Activated CD8-positive, alpha-beta memory T cell treated with anti-CD3 and anti-CD28 coated beads for 36 hours (primary cell): Measurements from ENCODE around the gene RNF181. TPM values are rescaled to one million over a fixed set of nuclear protein-coding genes. Genes with fewer than 3 reads are reported as not detected.

Experiments used
- CTCF ChIA-PET: fragments of 350-600 bp; sonication (Branson Sonifier 250); formaldehyde crosslinking; loops from one replicate; lab custom pipeline; 2021; ENCODE audit warnings: antibody characterized with exemption; lab: Charles Lee
- POLR2A ChIA-PET: fragments of 350-600 bp; sonication (Branson Sonifier 250); formaldehyde crosslinking; loops from one replicate; lab custom pipeline; 2021; ENCODE audit warnings: antibody characterized with exemption; lab: Charles Lee
- total RNA-seq, 2 experiments: library from RNA; stranded (reverse); gene quantifications; one replicate each; pipeline ENCODE4 v1.2.3, GENCODE V29; 2021

Gene RNF181
- total RNA-seq, 2 experiments from 2014 or later, result 98.9 to 104 TPM

DNA sequence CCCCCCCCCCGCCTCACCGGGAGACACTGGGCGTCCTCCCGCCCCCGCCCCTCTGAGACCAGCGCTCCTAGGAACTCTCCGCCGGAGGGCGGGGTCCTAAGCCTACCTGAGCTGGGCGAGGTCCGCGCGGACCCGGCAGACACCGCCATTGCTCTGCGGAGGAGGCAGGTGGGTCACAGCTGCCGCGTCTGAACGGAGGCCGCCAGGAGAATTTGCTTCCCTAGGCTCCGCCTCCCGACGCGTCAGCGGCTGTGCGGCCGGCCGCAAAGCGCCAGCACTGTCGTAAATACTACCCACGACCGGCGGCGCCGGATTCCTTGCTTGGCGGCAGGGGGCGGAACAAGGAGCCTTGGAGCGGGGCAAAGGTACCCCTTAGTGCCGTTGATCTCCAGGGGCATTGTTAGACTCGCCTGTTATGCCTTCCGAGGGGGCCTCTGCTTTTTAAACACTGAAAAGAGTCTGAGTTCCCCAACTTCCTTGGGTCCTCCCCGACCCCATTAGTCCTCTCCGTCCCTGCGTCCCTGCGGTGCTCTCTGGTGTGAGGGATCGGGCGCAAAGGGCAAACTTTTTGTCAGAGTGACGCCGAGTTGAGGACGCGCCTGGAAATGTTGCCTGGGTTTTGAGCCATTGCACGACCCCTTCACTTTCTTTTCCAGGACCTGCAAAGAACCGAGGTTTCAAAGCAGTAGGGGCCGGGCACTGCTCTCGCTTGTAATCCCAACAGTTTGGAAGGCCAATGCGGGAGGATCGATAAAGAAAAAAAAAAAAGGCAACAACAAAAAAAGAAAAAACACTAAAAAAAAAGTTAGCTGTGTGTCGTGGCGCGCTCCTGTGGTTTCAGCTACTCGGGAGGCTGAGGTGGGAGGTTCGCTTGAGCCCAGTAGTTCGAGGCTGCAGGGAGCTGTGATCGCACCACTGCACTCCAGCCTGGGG lies 34.0 kb upstream of the RNF181 start, which contains the start of gene GGCX:
TSS of gene GGCX (minus strand) at position 214 of the 933 bp plus-strand sequence. CDS start at position 149, 65 bp downstream.
- POLR2A ChIA-PET, result interaction anchor here (0.5 to 2.4 kb wide), 18 partner anchors 9 to 235 kb away, joined by 3 to 14 read pairs (median 4); partner anchors contain the start of genes C2orf68 and MAT2A
- CTCF ChIA-PET, result interaction anchor here (0.6 to 3.3 kb wide), 8 partner anchors 10 to 124 kb away, joined by 3 to 15 read pairs (median 3); partner anchors contain the start of gene VAMP5

DNA sequence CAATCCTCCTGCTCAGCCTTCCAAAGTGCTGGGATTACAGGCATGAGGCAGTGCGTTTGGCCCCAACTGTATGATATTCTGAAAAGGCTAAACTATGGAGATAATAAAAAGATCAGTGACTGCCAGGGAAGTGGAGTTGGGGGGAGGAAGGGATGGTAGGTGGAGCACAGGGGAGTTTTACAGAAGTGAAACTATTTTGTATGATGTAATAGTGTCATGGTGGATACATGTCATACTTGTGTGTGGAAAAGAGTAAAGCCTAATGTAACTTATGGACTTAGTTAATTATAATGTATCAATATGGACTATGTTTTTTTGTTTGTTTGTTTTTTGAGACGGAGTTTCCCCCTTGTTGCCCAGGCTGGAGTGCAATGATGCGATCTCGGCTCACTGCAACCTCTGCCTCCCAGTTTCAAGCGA lies 31.4 kb upstream of the RNF181 start:
- ChIA-PET CTCF (no interaction called here), POLR2A (interaction anchor here (0.5 kb wide), 1 partner anchor 21 kb away, joined by 3 read pairs; no protein-coding TSS in a partner anchor)

DNA sequence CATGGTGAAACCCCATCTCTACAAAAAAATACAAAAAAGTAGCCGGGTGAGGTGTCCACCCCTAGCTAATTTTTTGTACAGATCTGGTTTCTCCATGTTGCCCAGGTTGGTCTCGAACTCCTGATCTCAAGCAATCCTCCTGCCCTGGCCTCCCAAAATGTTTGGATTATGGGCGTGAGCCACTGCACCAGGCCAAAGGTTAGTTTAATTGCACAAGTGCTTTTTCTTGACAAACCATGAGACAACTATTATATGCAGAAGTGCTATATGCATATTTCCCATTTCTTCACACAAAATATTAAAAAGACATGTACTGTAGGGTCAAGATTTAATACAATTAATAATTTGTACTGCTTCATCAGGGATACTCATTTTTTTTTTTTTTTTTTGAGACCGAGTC lies 29.3 kb upstream of the RNF181 start:
- ChIA-PET POLR2A (interaction anchor here (0.7 kb wide), 1 partner anchor 1018 kb away, joined by 6 read pairs; no protein-coding TSS in a partner anchor), CTCF (no interaction called here)

DNA sequence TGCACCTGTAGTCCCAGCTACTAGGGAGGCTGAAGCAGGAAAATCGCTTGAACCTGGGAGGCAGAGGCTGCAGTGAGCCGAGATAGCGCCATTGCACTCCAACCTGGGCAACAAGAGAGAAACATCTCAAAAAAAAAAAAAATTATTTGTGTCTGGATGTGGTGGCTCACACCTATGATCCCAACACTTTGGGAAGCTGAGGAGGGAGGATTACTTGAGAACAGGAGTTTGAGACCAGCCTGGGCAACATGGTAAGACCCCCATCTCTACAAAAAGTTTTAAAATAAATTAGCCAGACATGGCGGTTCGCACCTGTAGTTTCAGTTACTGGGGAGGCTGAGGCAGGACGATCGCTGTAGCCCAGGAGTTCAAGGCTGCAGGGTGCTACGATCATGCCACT lies 19.8 kb upstream of the RNF181 start:
- POLR2A ChIA-PET, result interaction anchor here (0.6 kb wide), 2 partner anchors 14 to 26 kb away, joined by 3 to 5 read pairs; no protein-coding TSS in a partner anchor
- CTCF ChIA-PET, result interaction anchor here (1.6 kb wide), 1 partner anchor 20 kb away, joined by 3 read pairs; the partner anchor contains the start of gene RNF181

DNA sequence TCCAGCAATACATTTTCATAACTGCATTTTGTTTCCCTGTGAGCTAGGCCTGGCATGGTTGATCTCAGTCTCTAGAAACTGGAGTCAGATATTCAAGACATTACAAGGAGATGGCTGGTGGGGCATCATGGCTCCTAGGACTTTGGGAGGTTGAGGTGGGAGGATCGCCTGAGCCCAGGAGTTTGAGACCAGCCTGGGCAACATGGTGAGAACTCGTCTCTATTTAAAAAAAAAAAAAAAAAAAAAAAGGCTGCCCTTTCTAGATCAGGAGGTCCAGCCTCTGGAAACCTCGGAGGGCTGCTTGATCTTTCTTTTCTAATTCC lies 18.5 kb upstream of the RNF181 start:
- ChIA-PET POLR2A (interaction anchor here (0.6 kb wide), 1 partner anchor 42 kb away, joined by 5 read pairs; no protein-coding TSS in a partner anchor), CTCF (interaction anchor here (0.7 to 2.5 kb wide), 4 partner anchors 11 to 471 kb away, joined by 3 to 7 read pairs (median 5); partner anchors contain the start of gene RNF181)

DNA sequence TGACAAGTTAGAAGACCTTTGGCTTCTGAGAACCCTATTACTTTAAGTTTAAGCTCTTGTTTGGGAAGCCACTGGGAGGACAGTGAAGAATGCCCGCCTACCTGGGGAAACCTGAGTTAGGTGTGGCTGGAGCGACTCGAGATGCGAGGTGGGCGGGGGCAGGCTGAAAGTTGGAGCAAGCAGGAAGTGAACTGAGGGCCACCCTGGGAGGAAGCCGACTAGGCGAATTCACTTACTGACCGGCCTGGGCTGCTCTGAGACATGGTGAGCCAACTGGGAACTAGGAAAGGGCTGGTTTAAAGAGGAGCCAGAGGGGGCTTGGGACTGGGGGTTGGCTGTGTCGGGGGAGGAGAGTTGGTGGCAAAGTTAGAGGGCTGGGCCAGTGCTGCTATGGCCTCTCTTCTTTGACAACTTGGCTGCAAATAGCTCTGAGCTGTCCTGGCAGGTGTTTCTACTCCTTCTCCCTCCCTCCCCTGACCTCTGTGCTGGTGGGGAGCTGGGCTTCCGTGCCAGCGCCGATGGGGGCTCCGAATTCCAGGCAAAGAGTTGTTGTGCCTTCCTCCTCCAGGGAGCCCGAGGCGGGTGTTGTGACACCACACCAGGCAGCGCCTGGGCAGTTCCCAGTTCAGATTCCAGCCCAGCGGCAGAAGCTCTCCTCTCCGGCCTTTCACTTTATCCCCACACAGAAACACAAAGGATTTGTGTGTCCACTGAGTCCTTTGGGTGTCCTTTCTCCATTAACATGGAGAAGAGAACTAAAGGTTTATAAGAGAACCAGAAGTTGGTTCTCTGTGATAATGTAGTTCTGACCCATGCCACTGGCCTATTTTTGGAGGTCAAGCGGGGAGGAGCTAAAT lies 17.9 kb upstream of the RNF181 start, which contains the start of gene VAMP8:
TSS of gene VAMP8 (plus strand) at position 201 of the 857 bp plus-strand sequence. CDS start at position 262, 61 bp downstream.
- CTCF ChIA-PET, result interaction anchor here (0.6 to 2.5 kb wide), 5 partner anchors 10 to 470 kb away, joined by 3 to 7 read pairs (median 4); partner anchors contain the start of genes MAT2A and RNF181
- POLR2A ChIA-PET, result interaction anchor here (0.6 to 0.8 kb wide), 2 partner anchors 14 to 28 kb away, joined by 3 to 5 read pairs; no protein-coding TSS in a partner anchor

DNA sequence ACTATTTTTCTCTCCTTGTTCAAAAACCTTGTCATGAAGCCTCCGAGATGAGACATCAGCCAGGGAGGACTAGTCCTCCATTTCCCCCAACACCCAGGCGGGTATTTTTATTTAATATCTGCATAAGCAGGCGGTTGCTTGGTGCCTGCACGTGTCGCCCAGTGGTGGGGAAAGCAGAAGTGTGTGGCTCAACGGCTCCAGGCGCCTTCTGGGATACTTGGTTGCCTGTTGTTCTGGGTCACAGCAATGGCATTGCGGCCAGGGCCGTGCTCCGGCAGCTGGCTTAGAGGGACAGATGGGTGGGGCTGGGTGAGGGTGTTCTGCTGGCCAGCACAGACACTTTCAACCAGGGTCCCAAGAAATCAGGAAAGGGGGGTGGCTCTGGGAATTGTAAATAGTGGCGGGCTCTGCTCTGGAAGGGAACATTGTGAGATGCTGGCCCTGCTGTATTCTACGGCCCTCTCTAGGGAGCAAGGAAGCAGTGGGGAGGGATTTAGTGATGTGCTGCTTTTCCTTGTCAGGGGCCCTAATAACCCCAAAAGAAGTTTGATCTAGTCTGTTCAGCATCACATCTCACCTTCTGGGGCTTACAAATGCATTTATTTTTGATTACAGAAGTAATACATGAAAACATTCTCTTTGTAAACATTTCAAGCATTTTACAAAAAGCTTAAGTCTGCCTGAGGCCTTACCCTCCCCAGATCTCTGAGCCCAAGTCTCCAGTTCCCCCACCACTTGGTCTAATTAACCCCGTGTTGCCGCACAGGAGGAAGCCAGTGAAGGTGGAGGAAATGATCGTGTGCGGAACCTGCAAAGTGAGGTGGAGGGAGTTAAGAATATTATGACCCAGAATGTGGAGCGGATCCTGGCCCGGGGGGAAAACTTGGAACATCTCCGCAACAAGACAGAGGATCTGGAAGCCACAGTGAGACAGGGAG lies 17.0 kb upstream of the RNF181 start:
- POLR2A ChIA-PET, result interaction anchor here (0.6 to 0.8 kb wide), 3 partner anchors 15 to 40 kb away, joined by 3 to 5 read pairs (median 4); partner anchors contain the start of gene MAT2A
- CTCF ChIA-PET, result interaction anchor here (0.6 to 2.5 kb wide), 3 partner anchors 9 to 40 kb away, joined by 3 to 7 read pairs (median 6); partner anchors contain the start of genes MAT2A and RNF181

DNA sequence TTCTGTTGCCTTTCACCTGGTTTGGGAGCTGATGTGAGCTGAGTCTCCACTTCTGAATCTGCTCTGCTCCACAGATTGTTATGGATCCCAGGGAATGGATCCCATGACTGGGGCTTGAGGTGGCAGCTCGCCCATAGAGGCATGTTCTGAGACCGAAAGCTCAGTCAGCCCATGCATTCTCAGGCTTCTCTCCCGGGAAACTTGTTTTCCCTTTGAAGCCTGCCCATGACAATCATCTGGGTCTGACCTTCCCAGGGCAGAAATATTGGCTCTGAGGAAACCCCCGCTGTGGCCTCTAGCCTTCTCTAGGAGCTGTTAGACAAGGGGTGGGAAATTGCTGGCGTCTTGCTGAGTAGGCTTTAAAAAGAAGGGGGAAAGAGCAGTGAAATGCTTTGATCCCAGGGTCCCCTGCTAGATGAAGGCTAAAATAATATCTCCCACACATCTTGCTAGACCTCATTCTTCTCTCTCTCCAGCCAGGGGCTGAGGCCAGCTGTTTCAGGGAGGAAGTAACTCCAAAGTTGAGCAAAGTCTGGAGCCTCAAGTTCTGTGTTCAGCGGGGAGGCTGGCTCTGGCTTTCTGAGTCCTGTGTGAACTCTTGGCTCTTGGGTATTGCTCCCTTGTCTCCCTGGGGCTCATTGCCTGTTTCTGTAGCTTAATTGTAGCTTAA lies 16.1 kb upstream of the RNF181 start:
- CTCF ChIA-PET, result interaction anchor here (2.5 kb wide), 1 partner anchor 16 kb away, joined by 6 read pairs; the partner anchor contains the start of gene RNF181
- POLR2A ChIA-PET, result interaction anchor here (0.8 kb wide), 1 partner anchor 41 kb away, joined by 4 read pairs; the partner anchor contains the start of gene MAT2A

DNA sequence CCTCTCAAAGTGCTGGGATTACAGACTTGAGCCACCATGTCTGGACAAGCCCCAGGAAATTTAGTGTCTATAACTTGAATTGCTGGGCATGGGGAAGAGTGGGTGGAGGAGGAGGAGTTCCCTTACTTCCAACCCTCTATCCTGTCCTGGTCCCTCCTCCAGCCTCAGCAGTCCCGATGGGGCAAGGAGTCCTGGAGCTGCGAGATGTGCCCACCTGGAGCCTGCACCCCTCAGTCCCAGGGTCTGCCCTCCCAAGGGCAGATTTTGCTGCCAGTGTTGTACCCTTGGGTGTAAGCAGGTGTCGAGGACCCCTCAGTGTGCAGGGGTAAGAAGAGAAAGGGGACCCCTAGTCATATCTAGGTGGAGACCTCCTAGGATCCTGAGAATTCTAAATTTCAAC lies 15.3 kb upstream of the RNF181 start:
- CTCF ChIA-PET, result no interaction called here

DNA sequence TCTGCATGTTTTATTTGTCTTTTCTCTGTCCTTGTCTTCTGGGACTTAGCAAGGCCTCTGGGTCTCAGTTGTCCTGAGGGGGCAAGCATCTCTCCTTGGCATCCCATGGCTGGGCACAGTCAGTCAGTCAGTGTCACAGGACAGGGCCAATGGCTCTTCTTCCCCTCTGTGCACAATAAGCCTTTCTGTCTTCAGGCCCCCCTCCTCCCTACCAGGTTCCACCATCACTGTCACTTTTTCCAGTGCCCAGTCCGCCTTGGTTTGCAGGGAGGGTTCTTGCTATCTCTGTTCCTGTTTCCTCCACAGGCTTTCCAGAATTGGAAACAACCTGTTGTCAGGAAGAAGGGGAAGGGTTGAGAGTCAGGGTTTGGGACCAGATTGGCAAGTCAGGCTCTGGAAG lies 13.1 kb upstream of the RNF181 start:
- POLR2A ChIA-PET, result no interaction called here
- CTCF ChIA-PET, result no interaction called here

More for the DNA sequence above, 15.3 kb upstream of the RNF181 start:
- POLR2A ChIA-PET, result no interaction called here

DNA sequence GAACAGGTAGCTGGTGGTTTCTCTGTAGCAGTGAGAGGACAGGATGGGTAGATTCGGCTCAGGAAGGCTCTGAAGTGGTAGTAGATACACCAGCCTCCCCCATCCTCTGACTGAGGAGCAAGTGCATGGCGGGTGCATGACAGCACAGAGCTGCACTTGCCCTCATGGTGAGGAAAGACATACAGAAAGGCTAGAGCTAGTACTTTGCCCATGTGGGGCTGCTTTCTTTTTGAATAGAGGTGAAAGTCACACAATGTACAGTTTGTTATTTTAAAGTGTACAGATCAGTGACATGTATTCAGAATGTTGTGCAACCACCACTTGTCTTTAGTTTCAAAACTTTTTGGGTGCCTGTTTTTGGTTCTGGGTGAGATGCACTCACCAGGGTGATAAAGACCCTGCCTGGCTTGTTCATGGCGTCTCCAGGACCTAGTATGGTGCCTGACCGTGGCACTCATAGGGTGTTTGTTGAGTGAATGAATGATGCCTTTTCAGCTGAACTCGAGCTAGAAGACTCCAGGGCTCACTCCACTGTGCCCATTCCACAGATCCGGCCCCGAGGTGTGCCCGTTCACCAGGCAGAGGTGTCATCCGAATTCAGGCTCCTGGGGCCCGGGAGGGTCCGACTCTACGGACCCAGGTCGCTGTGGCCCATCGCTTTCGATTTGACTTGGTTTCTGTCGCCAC lies 11.7 kb upstream of the RNF181 start:
- POLR2A ChIA-PET, result interaction anchor here (2.9 kb wide), 1 partner anchor 12 kb away, joined by 12 read pairs; the partner anchor contains the start of gene RNF181
- CTCF ChIA-PET, result interaction anchor here (0.7 to 1.8 kb wide), 3 partner anchors 22 to 53 kb away, joined by 3 to 4 read pairs (median 3); no protein-coding TSS in a partner anchor

DNA sequence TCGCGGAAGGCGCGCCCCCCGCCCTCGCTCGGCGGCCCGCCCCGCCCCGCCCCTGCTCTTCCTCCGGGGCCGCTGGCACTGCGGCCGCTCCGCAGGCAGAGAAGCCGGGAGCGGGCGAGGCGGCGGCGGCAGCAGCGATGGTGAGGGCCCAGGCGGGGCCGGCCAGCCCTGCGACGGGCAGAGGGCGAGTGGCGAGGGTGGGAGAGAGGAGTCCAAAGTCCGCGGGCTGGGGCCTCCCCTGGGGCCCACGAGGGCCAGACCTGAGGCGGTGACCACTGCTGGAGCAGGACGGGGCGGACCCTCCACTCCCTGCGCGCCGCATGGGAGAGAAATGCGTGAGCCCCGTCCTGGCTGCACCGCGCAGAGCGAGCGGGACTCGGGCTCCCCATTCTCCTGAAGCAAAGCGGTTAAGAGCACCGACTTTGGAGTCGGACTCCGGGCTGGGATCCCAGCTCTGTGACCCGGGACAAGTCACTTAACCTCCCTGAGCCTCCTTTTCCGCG lies 11.1 kb upstream of the RNF181 start, which contains the start of gene VAMP5:
TSS of gene VAMP5 (plus strand) at position 78 of the 503 bp plus-strand sequence. CDS start at position 138, 60 bp downstream.
- CTCF ChIA-PET, result interaction anchor here (1.5 to 1.8 kb wide), 2 partner anchors 24 to 53 kb away, joined by 3 to 4 read pairs; no protein-coding TSS in a partner anchor
- POLR2A ChIA-PET, result interaction anchor here (0.6 to 2.9 kb wide), 2 partner anchors 11 to 33 kb away, joined by 3 to 12 read pairs; partner anchors contain the start of gene RNF181

DNA sequence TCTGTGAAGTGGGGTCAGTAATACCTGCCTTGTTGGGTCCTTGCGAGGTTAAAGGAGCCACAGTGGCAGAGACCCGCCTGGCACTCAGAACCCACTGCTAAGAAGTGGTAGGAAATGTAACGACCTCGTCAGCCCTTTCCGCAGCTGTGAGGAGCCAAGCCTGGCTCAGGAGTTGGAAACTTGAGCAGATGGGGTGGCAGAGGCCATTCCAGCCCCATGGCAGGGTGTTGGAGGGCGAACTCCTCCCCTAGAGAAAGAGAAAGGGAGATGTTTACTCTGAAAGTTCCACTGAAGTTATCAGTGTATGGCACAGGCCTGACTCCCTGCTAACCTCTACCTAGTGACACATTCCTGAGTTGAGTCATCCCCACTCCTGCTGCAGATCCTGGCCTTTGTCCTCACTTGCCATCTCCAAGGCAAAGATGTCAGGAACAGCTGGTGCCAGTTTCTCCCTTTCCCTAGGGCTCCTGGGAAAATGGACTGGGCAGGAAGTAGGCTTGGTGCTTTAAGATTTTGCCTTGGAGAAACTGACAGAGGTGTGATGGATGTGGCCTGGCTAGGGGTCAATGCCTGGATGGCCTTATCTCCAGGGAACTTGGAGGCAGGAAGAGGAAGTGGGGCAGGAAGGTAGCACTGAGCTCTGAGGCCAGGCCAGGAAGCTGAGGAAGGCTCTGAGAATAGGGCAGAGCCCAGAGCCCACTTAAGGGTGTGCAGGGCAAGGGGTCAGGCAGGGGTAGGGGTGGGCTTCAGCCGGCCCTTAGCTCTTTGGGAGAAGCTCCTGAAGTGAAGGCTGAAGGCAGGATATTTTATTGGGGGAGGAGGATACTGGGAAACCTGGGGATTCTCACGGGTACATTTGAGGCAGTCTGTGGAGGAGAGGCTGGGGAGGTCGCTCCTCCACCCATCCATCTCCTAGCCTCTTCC lies 10.4 kb upstream of the RNF181 start:
- POLR2A ChIA-PET, result interaction anchor here (0.6 to 2.9 kb wide), 3 partner anchors 10 to 32 kb away, joined by 3 to 12 read pairs (median 3); partner anchors contain the start of gene RNF181
- CTCF ChIA-PET, result interaction anchor here (1.5 to 1.8 kb wide), 2 partner anchors 24 to 52 kb away, joined by 3 to 4 read pairs; no protein-coding TSS in a partner anchor

DNA sequence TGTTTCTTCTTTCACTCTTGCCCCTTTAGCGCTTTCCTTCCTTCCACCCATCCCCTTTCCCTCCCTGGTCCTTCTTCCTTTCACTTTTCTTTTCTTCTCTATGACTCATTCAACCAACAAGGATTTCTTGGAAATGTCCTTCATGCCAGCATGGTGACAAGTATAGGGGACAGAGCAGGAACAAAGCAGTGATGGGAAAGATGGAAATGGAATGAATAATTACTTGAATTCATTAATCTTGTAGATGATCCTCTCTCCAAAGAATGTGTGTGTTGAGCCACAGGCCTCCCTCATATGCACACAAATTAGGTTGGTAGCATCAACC lies 9.8 kb upstream of the RNF181 start:
- ChIA-PET CTCF (no interaction called here), POLR2A (interaction anchor here (2.9 kb wide), 1 partner anchor 10 kb away, joined by 12 read pairs; the partner anchor contains the start of gene RNF181)
